ENCODE results near the gene NATD1. TPM values are rescaled to one million over a fixed set of nuclear protein-coding genes. Genes with fewer than 3 reads are reported as not detected.

NATD1 gene
- total and polyA plus RNA-seq, 9 of the 15 experiments (the other 6 are each of a cell fraction or from before 2014, with no cell fraction given) = 0.24 to 5.4 (median 1.6) TPM

DNA sequence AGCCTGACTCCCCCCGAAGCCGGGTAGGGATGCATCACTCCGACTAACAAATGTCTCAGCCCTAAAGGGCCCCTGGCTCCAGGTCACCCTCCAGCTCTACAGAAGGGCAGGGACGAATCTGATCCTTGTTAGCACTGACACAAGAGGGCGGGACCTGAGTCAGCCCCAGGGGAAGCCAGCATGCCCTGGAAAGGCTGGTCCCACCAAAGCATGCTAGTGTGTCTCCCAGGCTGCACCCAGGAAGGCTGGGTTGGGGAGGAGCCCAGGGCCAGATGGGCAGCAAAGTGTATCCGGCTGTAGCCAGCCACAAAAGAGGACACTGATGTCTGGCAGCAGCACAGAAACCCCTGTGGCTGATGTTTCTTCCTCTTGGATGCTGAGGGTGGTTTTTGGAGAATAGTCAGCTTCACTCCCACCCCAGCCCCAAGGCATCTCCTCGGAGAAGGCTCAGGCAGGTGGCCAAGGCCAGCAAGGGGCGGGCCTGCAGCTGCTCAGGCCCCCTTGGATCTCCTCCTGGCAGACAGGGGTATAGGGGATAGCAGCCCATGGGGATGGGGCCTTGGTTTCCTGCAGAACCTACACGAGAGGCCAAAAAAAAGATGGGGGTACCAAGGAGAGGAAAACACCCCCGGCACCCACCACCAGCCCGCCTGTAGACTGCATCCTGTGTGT, 11.0 kb downstream of the NATD1 start:
- DNase-seq (ENCODE audit: extremely low read depth in 1 of 4, low spot score in 3 of 4) (no peak), ATAC-seq (no peak), FAIRE-seq (no peak)
- in situ Hi-C loops (cut with MboI) = no loop called here
- H3K27me3 ChIP-seq (ENCODE audit: control insufficient read depth in 2 of 2, insufficient read depth in 2 of 2, low read length in 2 of 2) = no peaks in the 10 kb centered on the region
- ChIA-PET POLR2A (no interaction called here), CTCF (ENCODE audit: low intra/inter-chr PET ratio) (no interaction called here)
- no peaks in the 10 kb centered on the region for H3K79me2 ChIP-seq (ENCODE audit: control insufficient read depth, insufficient read depth, low read length)
- H3K4me2 ChIP-seq (ENCODE audit: insufficient read depth, low read length) = no peak overlapping the region
- H3K36me3 ChIP-seq (ENCODE audit: control insufficient read depth, insufficient read depth, low read length) = no peaks in the 10 kb centered on the region
- 67% methylated on average over 4 of the region's 11 CpGs for WGBS (ENCODE audit: insufficient coverage, low coverage, missing lambda C conversion rate)
- peaks cover 4% of the 10 kb centered on the region for H3K9me1 ChIP-seq (ENCODE audit: control insufficient read depth, insufficient read depth, low read length)
- H4K20me1 ChIP-seq (replicated peaks; ENCODE audit: control insufficient read depth, insufficient read depth, low read length) = no peaks in the 10 kb centered on the region
- H3K27ac ChIP-seq (ENCODE audit: extremely low read depth, low read depth, low read length) = no peak overlapping the region
- intact Hi-C loops (cut with micrococcal nuclease) = no loop called here
- no TSS peak for BruUV-seq (replicated peaks)
- H3K9ac ChIP-seq (ENCODE audit: insufficient read depth in 1 of 2, low read depth in 2 of 2, low read length in 2 of 2) = no peak overlapping the region; a peak in 1 of 4 replicates
- TF ChIP-seq CXXC5 (CRISPR knock-in tag; IDR thresholded peaks at IDR 0.05) (no peak), FOXP1 (CRISPR knock-in tag; IDR thresholded peaks at IDR 0.05) (no peak), ZBTB17 (CRISPR knock-in tag; IDR thresholded peaks at IDR 0.05) (no peak), ZNF175 (CRISPR knock-in tag; IDR thresholded peaks at IDR 0.05; ENCODE audit: low read depth) (no peak), HIVEP1 (CRISPR knock-in tag; IDR thresholded peaks at IDR 0.05) (no peak), ZNF24 (IDR thresholded peaks at IDR 0.05) (no peak), PRMT5 (CRISPR knock-in tag; IDR thresholded peaks at IDR 0.05) (no peak), ZNF668 (CRISPR knock-in tag; IDR thresholded peaks at IDR 0.05) (no peak), KLF10 (CRISPR knock-in tag; IDR thresholded peaks at IDR 0.05) (no peak), KLF13 (tag; IDR thresholded peaks at IDR 0.05; ENCODE audit: borderline replicate concordance, low read depth) (no peak), HSF4 (CRISPR knock-in tag; IDR thresholded peaks at IDR 0.05; ENCODE audit: borderline replicate concordance) (no peak), CBX2 (IDR thresholded peaks at IDR 0.05; ENCODE audit: insufficient read depth, low read length, poor library complexity, severe bottlenecking) (no peak), FOXA3 (CRISPR knock-in tag; conservative IDR thresholded peaks at IDR 0.05 in 1 of 2, IDR thresholded peaks at IDR 0.05 in 1 of 2) (no peak), KLF16 (IDR thresholded peaks at IDR 0.05) (no peak), ATF7 (IDR thresholded peaks at IDR 0.05) (no peak), MYBL2 (IDR thresholded peaks at IDR 0.05; ENCODE audit: low read depth) (no peak), MYBL2 (CRISPR knock-in tag; IDR thresholded peaks at IDR 0.05; ENCODE audit: borderline replicate concordance) (no peak), MECOM (CRISPR knock-in tag; IDR thresholded peaks at IDR 0.05) (no peak), ZNF717 (CRISPR knock-in tag; IDR thresholded peaks at IDR 0.05) (no peak)
- TF ChIP-seq, protein P1, sequence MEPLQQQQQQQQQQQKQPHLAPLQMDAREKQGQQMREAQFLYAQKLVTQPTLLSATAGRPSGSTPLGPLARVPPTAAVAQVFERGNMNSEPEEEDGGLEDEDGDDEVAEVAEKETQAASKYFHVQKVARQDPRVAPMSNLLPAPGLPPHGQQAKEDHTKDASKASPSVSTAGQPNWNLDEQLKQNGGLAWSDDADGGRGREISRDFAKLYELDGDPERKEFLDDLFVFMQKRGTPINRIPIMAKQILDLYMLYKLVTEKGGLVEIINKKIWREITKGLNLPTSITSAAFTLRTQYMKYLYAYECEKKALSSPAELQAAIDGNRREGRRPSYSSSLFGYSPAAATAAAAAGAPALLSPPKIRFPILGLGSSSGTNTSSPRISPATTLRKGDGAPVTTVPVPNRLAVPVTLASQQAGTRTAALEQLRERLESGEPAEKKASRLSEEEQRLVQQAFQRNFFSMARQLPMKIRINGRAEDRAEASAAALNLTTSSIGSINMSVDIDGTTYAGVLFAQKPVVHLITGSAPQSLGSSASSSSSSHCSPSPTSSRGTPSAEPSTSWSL (CRISPR knock-in tag; IDR thresholded peaks at IDR 0.05; ENCODE audit: borderline replicate concordance) = no peak
- no peaks in the 10 kb centered on the region for H3K9me3 ChIP-seq (replicated peaks; ENCODE audit: control insufficient read depth, insufficient read depth, low read depth, low read length)
- no peak overlapping the region for H2AFZ ChIP-seq (ENCODE audit: low read depth, low read length)
- H3K4me3 ChIP-seq = no peak overlapping the region
- H3K4me1 ChIP-seq (replicated peaks in 1 of 2; ENCODE audit: control insufficient read depth in 2 of 2, insufficient read depth in 2 of 2, low read length in 2 of 2) = peaks cover 2 to 10% of the 10 kb centered on the region in 2 experiments; a peak in 3 of 5 replicates

All from K562 (cell line).